GM19351 (cell line): Measurements from ENCODE around the gene NPAS1.
A peak's percentile ranks its signal among the peaks of the same experiment; 100 is the strongest.
"Not testable (repeated sequence)": the region's sequence is repeated elsewhere in the genome, so short reads cannot be mapped to it uniquely, and the experiment has no call there.

ENCODE experiments used
- ATAC-seq: cut with Tn5 transposase; IDR thresholded peaks from one replicate; pipeline ENCODE4 v1.9.1; 2021; ENCODE audit warnings: mild to moderate bottlenecking, moderate library complexity; ENCODE audit not compliant: unreplicated experiment

Gene NPAS1

GRCh38 chr19:47044946-47045866 lies 25.6 kb downstream of the NPAS1 start:
- no peak for ATAC-seq

- no peak for ATAC-seq
These were observed 26.3 kb downstream of the NPAS1 start for GRCh38 chr19:47045867-47046470.

- ATAC-seq: no peak
These were observed 27.7 kb downstream of the NPAS1 start for GRCh38 chr19:47047272-47047762.

- peak; percentile 45 for ATAC-seq
These were observed 28.2 kb downstream of the NPAS1 start for GRCh38 chr19:47047763-47048405.

GRCh38 chr19:47049307-47049700 lies 29.7 kb downstream of the NPAS1 start:
- no peak for ATAC-seq

GRCh38 chr19:47050562-47050961 lies 30.9 kb downstream of the NPAS1 start:
- ATAC-seq: not testable (repeated sequence)

- no peak for ATAC-seq
These were observed 36.8 kb downstream of the NPAS1 start for GRCh38 chr19:47056411-47056810.

- no peak for ATAC-seq
These were observed 37.7 kb downstream of the NPAS1 start for GRCh38 chr19:47057328-47057727.

- ATAC-seq: no peak
These were observed 39.0 kb downstream of the NPAS1 start for GRCh38 chr19:47058621-47059022.

- ATAC-seq: no peak
These were observed 44.2 kb downstream of the NPAS1 start for GRCh38 chr19:47063874-47064273.

GRCh38 chr19:47065242-47065641 lies 45.6 kb downstream of the NPAS1 start:
- ATAC-seq: no peak

- ATAC-seq: no peak
These were observed 47.0 kb downstream of the NPAS1 start for GRCh38 chr19:47066376-47067214.

GRCh38 chr19:47067215-47067847 lies 47.7 kb downstream of the NPAS1 start:
- ATAC-seq: no peak

- ATAC-seq: no peak
These were observed 48.6 kb downstream of the NPAS1 start for GRCh38 chr19:47068246-47068645.

- no peak for ATAC-seq
These were observed 49.3 kb downstream of the NPAS1 start for GRCh38 chr19:47068876-47069406.

GRCh38 chr19:47069795-47070194 lies 50.2 kb downstream of the NPAS1 start:
- ATAC-seq: no peak

- ATAC-seq: no peak
These were observed 51.1 kb downstream of the NPAS1 start for GRCh38 chr19:47070756-47071155.

GRCh38 chr19:47071731-47072130 lies 52.1 kb downstream of the NPAS1 start:
- no peak for ATAC-seq

- ATAC-seq: no peak
These were observed 52.7 kb downstream of the NPAS1 start for GRCh38 chr19:47072323-47072722.

- ATAC-seq: no peak
These were observed 53.9 kb downstream of the NPAS1 start for GRCh38 chr19:47073574-47073973.
